Measurements from ENCODE around the gene FRMD3. TPM values are rescaled to one million over a fixed set of nuclear protein-coding genes. Genes with fewer than 3 reads are reported as not detected.
A peak's percentile ranks its signal among the peaks of the same experiment; 100 is the strongest.

FRMD3 gene
- total RNA-seq, 1 experiment from 2014 or later: 1.4 TPM

- no peak for TF ChIP-seq ZNF281 (CRISPR knock-in tag; IDR thresholded peaks at IDR 0.05)
- TF ChIP-seq ZNF425 (CRISPR knock-in tag; conservative IDR thresholded peaks at IDR 0.05): no peak
Measured at GRCh38 chr9:83406921-83407320, 131.3 kb downstream of the FRMD3 start (continued).

DNA sequence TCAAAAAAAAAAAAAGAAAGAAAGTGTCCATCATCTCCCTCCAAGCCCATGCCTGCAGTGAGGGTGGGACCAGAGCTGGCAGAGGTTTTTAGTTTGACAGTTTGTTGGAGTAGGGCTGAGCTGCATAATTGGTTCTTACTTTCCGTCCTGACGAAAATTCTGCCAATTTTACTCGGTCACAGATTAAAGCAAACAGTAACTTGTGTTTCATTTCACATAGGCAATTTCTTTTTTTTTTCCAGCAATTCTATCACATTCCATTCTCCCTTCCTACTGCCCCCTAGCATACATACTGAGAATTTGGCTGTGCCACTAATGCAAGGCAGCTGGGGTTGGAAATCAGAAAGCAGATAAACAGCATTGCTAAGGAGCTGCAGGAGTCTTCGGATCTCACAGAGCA lies 132.4 kb downstream of the FRMD3 start:
- DNase-seq (ENCODE audit: low spot score) (no peak), ATAC-seq (peak; percentile 63)
- Mint-ChIP-seq H3K27me3 (ENCODE audit: low read depth) (no peaks in the 10 kb centered on the region), H3K9me3 (peaks cover 16% of the 10 kb centered on the region), H3K27ac (no peak overlapping the region), H3K36me3 (peaks cover 4% of the 10 kb centered on the region; the same call in 1 of the 2 replicates), H3K4me1 (no peaks in the 10 kb centered on the region), H3K4me3 (no peak overlapping the region)
- TF ChIP-seq NFYB (CRISPR knock-in tag; conservative IDR thresholded peaks at IDR 0.05; ENCODE audit: low read depth) (no peak), USF1 (CRISPR knock-in tag; IDR thresholded peaks at IDR 0.05) (no peak), TEAD1 (CRISPR knock-in tag; IDR thresholded peaks at IDR 0.05) (no peak), GRHL2 (CRISPR knock-in tag; IDR thresholded peaks at IDR 0.05; ENCODE audit: insufficient replicate concordance, severe bottlenecking) (no peak), ZNF425 (CRISPR knock-in tag; conservative IDR thresholded peaks at IDR 0.05) (no peak)
- TF ChIP-seq, protein P1, sequence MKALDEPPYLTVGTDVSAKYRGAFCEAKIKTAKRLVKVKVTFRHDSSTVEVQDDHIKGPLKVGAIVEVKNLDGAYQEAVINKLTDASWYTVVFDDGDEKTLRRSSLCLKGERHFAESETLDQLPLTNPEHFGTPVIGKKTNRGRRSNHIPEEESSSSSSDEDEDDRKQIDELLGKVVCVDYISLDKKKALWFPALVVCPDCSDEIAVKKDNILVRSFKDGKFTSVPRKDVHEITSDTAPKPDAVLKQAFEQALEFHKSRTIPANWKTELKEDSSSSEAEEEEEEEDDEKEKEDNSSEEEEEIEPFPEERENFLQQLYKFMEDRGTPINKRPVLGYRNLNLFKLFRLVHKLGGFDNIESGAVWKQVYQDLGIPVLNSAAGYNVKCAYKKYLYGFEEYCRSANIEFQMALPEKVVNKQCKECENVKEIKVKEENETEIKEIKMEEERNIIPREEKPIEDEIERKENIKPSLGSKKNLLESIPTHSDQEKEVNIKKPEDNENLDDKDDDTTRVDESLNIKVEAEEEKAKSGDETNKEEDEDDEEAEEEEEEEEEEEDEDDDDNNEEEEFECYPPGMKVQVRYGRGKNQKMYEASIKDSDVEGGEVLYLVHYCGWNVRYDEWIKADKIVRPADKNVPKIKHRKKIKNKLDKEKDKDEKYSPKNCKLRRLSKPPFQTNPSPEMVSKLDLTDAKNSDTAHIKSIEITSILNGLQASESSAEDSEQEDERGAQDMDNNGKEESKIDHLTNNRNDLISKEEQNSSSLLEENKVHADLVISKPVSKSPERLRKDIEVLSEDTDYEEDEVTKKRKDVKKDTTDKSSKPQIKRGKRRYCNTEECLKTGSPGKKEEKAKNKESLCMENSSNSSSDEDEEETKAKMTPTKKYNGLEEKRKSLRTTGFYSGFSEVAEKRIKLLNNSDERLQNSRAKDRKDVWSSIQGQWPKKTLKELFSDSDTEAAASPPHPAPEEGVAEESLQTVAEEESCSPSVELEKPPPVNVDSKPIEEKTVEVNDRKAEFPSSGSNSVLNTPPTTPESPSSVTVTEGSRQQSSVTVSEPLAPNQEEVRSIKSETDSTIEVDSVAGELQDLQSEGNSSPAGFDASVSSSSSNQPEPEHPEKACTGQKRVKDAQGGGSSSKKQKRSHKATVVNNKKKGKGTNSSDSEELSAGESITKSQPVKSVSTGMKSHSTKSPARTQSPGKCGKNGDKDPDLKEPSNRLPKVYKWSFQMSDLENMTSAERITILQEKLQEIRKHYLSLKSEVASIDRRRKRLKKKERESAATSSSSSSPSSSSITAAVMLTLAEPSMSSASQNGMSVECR (CRISPR knock-in tag; IDR thresholded peaks at IDR 0.05; ENCODE audit: borderline replicate concordance): no peak
- CTCF ChIA-PET: interaction anchor here (0.8 to 1.6 kb wide), 3 partner anchors 11 to 71 kb away, joined by 3 to 9 read pairs (median 4); no protein-coding TSS in a partner anchor
- POLR2A ChIA-PET: no interaction called here

GRCh38 chr9:83403527-83404238 lies 134.5 kb downstream of the FRMD3 start:
- Mint-ChIP-seq H3K9me3 (peaks cover 11% of the 10 kb centered on the region), H3K27me3 (ENCODE audit: low read depth) (no peaks in the 10 kb centered on the region), H3K4me1 (no peaks in the 10 kb centered on the region), H3K27ac (peak overlapping the region; percentile 45; the same call in 1 of the 2 replicates), H3K4me3 (no peak overlapping the region), H3K36me3 (peaks cover 4% of the 10 kb centered on the region; the same call in 1 of the 2 replicates)
- POLR2A ChIA-PET: no interaction called here
- CTCF ChIA-PET: interaction anchor here (0.6 to 1.4 kb wide), 5 partner anchors 13 to 218 kb away, joined by 3 to 5 read pairs (median 3); partner anchors contain the start of gene FRMD3
- DNase-seq (ENCODE audit: low spot score): no peak
- peak; percentile 71 for ATAC-seq
- TF ChIP-seq, protein P2, sequence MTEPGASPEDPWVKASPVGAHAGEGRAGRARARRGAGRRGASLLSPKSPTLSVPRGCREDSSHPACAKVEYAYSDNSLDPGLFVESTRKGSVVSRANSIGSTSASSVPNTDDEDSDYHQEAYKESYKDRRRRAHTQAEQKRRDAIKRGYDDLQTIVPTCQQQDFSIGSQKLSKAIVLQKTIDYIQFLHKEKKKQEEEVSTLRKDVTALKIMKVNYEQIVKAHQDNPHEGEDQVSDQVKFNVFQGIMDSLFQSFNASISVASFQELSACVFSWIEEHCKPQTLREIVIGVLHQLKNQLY (CRISPR knock-in tag; IDR thresholded peaks at IDR 0.05): no peak
- TF ChIP-seq TCF7 (CRISPR knock-in tag; IDR thresholded peaks at IDR 0.05; ENCODE audit: low read depth) (no peak), ZNF121 (CRISPR knock-in tag; IDR thresholded peaks at IDR 0.05) (no peak), ZNF416 (CRISPR knock-in tag; IDR thresholded peaks at IDR 0.05) (no peak), E2F5 (CRISPR knock-in tag; IDR thresholded peaks at IDR 0.05) (no peak), NFYB (CRISPR knock-in tag; conservative IDR thresholded peaks at IDR 0.05; ENCODE audit: low read depth) (no peak), RELA (CRISPR knock-in tag; IDR thresholded peaks at IDR 0.05; ENCODE audit: borderline replicate concordance) (no peak), SMAD3 (CRISPR knock-in tag; IDR thresholded peaks at IDR 0.05; ENCODE audit: borderline replicate concordance) (no peak), KAT7 (CRISPR knock-in tag; IDR thresholded peaks at IDR 0.05; ENCODE audit: borderline replicate concordance) (no peak), NR3C1 (CRISPR knock-in tag; conservative IDR thresholded peaks at IDR 0.05; ENCODE audit: low read depth) (no peak), GRHL2 (CRISPR knock-in tag; IDR thresholded peaks at IDR 0.05; ENCODE audit: insufficient replicate concordance, severe bottlenecking) (no peak)

Data from WTC11 (cell line).